CMK (cell line): ENCODE results near the gene CAPN12.

Experiments
- DNase-seq: peaks from one replicate; pipeline ENCODE4 v3.0.0-alpha.2; 2010; ENCODE audit warnings: low read depth

The CAPN12 gene

GRCh38 chr19:38725469-38726283, 18.6 kb downstream of the CAPN12 start:
- DNase-seq: no peak

DNA sequence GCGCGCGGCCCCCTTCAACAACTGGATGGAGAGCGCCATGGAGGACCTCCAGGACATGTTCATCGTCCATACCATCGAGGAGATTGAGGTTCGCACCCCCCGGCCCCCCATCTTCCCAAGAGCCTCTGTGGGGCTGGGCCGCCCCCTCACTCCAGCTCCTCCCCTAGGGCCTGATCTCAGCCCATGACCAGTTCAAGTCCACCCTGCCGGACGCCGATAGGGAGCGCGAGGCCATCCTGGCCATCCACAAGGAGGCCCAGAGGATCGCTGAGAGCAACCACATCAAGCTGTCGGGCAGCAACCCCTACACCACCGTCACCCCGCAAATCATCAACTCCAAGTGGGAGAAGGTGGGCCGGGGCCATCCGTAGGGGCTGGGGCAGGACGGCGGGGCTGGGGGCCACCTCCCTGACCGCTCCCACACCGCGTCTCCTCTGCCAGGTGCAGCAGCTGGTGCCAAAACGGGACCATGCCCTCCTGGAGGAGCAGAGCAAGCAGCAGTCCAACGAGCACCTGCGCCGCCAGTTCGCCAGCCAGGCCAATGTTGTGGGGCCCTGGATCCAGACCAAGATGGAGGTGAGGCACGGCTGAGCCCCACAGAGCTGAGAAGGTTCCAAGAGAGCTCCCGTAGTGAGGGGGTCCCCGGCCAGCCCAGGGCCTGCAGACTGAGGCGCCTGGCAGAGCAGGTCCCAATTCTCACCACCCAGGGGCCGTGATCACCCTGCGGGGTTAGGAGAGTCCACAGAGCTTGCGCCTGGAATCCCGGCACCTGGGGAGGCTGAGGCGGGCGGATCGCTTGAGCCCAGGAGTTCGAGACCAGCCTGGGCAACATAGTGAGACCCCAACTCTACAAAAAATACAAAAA, 20.1 kb downstream of the CAPN12 start:
- no peak for DNase-seq

DNA sequence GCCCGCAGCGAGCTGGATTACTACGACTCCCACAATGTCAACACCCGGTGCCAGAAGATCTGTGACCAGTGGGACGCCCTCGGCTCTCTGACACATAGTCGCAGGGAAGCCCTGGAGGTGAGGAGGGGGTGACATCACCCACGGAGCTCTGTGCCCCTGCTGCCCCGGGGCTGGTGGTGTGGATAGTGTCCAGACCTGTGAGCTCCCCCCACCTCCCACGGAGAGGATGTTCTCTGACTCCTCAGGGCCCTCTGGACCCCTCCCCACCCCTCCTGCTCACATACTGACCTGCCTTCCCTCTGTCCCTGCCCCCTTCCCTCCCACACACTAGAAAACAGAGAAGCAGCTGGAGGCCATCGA, 20.7 kb downstream of the CAPN12 start:
- DNase-seq: no peak

GRCh38 chr19:38722947-38723605, 21.2 kb downstream of the CAPN12 start:
- no peak for DNase-seq

DNA sequence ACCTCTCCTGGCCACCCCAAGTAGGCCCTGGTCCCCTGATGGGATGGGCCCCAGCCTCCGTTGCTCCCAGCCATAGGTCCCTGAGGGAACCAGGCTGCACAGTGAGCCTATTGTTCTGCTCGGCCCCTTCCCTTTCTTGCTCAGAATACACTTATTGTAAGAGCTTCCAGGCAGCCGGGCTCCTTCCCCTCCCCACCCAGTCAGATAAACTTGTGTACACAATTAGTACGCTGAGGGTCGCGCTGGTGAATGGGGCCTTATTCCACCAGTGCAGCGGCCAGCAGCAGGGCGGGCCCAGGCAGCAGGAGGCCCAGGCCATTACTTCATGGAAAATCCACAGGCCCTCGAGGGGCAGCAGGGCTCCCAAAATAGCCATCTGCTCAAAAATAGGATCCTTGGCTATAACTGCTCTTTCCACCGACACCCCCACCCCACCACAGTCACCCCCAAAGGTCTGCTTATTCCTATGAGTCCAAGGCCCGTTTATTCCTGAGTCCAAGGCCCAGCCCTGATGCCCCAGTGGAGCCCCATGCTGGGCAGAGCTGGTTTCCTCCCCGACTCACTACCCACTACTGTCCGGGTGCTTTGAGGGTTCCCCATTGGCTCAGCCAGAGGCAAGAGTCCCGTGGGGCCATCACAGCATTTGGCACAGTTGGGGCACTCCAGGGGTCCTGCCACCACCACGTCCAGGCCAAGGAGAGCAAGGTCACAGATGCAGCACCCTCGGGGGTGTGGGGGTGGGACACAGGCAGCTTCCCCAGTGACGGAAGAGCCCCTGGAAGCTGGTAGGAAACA, 22.1 kb downstream of the CAPN12 start:
- DNase-seq: no peak

- no peak for DNase-seq
These were observed 22.8 kb downstream of the CAPN12 start for GRCh38 chr19:38721496-38721895.

- DNase-seq: no peak
These were observed 23.6 kb downstream of the CAPN12 start for GRCh38 chr19:38720559-38721236.

GRCh38 chr19:38719761-38720558, 24.3 kb downstream of the CAPN12 start:
- no peak for DNase-seq

DNA sequence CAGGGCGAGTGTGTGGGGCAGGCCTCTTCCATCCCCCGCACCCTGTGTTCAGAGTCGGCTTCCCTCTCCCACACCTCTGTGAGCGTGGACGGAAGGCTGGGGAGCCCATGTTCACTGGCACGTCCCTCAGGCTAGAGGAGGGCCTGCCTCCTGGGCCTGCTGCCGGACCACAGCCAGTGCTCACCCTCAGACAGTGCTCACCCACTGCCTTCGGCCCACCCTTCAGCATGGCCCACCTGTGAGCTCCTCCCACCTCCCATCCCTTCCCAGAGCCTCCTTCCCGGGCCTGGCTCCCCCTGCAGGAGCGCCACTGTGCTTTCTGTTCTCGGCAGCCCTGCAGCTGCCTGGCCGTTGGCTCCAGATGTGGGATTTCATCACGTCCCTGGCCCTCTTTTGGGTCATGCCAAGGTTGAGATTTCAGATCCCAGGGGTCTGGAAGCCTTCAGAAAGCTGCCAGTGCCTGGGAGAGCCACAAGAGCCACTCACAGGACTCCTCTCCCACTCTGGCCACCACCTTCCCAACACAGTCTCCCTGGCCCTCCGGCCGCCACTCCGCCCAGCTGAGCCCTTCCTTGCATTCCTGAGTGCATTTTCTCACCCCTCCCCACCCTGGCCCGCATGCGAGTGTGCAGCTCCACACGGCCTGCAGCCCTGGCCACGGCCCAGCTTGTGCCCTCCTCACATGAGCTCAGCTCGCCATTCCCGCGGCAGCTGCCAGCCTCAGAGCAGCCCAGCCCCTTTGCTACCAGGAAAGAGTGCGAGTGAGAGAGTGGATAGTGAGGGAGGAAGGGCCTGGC, 25.3 kb downstream of the CAPN12 start:
- DNase-seq: no peak

DNA sequence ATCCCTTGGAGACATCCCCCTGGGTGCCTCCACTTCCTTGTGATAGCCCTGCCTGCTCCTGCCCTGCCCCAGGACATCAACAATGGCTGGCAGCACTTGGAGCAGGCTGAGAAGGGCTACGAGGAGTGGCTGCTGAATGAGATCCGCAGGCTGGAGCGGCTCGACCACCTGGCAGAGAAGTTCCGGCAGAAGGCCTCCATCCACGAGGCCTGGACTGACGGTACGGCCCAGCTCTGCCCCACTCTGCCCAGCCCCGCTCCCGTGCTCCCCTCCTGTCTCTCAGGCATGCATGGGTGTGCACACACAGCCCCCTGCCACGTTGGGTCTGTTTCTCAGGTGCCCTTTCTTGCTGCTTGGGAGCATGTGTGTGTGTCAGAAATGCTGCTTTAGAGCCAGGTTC, 26.4 kb downstream of the CAPN12 start:
- DNase-seq: no peak

GRCh38 chr19:38717051-38717450, 27.2 kb downstream of the CAPN12 start:
- DNase-seq: no peak

DNA sequence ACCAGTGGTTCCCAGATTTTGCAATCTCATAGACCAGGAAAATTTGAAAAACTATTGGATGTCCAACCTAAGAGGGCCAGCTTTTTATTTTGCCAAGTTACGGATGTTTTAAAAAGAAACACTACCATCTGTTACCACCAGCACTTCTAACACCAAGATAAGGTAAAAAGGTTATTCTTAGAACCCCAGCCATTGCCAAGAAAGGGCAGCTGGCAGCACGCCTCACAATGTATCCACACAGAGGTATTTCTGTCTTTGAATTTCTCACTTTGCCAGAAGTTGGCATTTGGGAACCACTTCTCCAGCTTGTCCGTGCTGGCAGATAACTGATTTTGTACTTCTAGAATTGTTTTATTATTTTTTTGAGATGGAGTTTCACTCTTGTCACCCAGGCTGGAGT, 28.7 kb downstream of the CAPN12 start:
- no peak for DNase-seq

DNA sequence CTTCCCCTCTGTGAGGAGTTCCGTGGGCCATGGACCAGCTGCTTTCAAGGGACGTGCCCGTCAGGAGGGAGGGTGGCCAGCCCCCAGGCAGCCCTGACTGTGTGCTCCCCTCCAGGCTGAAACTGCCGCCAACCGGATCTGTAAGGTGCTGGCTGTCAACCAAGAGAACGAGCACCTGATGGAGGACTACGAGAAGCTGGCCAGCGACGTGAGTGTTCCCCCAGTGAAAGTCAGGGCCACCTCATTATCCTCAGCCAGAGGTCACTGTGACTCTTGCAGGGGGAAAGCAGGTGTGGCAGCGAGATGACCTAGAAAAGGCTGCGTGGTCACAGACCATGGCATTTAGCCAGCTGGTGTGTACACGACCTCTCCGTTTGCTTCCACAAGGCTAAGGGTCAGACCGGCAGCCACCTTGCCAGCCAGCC, 29.9 kb downstream of the CAPN12 start:
- no peak for DNase-seq

GRCh38 chr19:38713865-38714264, 30.4 kb downstream of the CAPN12 start:
- DNase-seq: no peak

DNA sequence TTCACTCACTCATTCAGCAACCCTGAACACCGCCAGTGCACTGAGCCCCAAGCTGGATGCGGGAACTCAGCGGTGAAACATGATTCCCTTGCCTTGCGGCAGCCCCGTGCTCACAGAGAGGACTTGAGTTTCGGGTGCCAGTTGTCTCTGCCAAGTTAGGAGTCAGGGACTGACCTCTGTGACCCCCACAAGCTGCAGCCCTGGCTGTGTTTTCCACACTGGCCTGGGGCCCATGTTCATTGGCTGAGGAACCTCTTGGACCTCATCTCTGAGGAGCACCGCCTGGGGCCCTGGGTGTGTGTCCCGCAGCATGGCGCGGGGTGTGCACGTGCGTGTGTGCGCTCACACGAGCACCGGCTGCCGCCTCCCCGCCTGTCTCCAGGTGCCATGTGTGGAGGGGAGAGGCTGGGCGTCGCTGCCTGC, 31.0 kb downstream of the CAPN12 start:
- DNase-seq: no peak

GRCh38 chr19:38712161-38712748, 32.0 kb downstream of the CAPN12 start:
- no peak for DNase-seq

GRCh38 chr19:38711726-38712153, 32.5 kb downstream of the CAPN12 start:
- DNase-seq: no peak

GRCh38 chr19:38710928-38711725, 33.1 kb downstream of the CAPN12 start:
- no peak for DNase-seq

DNA sequence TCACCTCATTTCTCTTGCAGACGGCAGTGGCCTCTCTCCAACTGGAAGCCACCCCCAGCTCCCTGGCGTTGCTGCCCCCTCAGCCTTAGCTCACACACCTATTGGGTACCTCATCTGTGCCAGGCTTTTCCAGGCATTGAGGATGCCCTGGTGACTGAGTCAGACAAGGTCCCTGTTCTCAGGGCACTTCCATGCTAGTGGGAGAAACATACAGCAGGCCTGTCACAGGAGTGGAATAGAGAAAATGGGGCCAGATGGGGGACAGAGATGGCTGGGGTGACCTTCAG, 33.9 kb downstream of the CAPN12 start:
- no peak for DNase-seq
